ENCODE results near the gene ADGRB3. TPM values are rescaled to one million over a fixed set of nuclear protein-coding genes. Genes with fewer than 3 reads are reported as not detected.
"Not testable (repeated sequence)": the region's sequence is repeated elsewhere in the genome, so short reads cannot be mapped to it uniquely, and the experiment has no call there.

ADGRB3 gene
- total and polyA plus RNA-seq, 2 donors (not counting 1 experiment from before 2014, with no cell fraction given): not detected

DNA sequence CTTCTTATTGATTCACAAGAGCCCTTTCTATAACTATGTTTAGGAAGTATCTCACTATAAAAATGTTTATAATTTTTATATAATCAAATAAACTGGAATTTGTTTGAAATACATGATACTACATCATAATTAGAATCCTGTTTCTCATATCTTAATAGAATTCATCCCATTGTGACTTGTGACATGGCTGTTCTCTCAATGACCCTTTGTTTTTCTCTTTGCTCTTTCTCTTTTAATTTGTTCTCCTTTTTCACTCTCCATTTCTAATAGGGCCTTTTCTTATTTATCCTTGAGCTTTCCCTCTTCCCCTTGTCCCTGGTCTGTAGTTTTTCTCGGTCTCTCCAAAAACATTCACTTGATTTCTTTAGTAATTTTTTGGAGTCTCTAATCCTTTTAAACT lies 111.3 kb downstream of the ADGRB3 start:
- ChIA-PET POLR2A (no interaction called here), CTCF (no interaction called here)
- H3K9me3 ChIP-seq (ENCODE audit: control extremely low read depth in 1 of 3, control insufficient read depth in 2 of 3, insufficient read depth in 1 of 3, low read length in 2 of 3): peaks cover 0 to 3% (median 0%) of the 10 kb centered on the region in 3 donors
- H3K36me3 ChIP-seq (replicated peaks in 1 of 2; ENCODE audit: control extremely low read depth in 1 of 2, control insufficient read depth in 1 of 2, extremely low read depth in 1 of 2, insufficient read depth in 2 of 2, low read length in 1 of 2): no peaks in the 10 kb centered on the region
- no peaks in the 10 kb centered on the region for H3K4me1 ChIP-seq (ENCODE audit: control insufficient read depth in 2 of 2, insufficient read depth in 2 of 2, low read length in 2 of 2)
- no peaks in the 10 kb centered on the region for H3K79me2 ChIP-seq (ENCODE audit: control insufficient read depth, insufficient read depth, low read length)
- Mint-ChIP-seq H3K27ac (no peak overlapping the region), H3K4me3 (no peak overlapping the region), H3K27me3 (no peaks in the 10 kb centered on the region), H3K9me3 (ENCODE audit: insufficient read depth) (no peaks in the 10 kb centered on the region), H3K4me1 (no peaks in the 10 kb centered on the region)
- H3K4me2 ChIP-seq (replicated peaks; ENCODE audit: low read depth, low read length, poor library complexity, severe bottlenecking): no peak overlapping the region
- TF ChIP-seq CTCF (IDR thresholded peaks at IDR 0.05) (no peak), EZH2 (IDR thresholded peaks at IDR 0.05; ENCODE audit: borderline replicate concordance, insufficient read depth, low read depth, low read length, poor library complexity, severe bottlenecking) (no peak)
- no peak for DNase-seq
- intact Hi-C loops (cut with micrococcal nuclease): no loop called here
- H2AFZ ChIP-seq (ENCODE audit: insufficient read depth, low read depth, low read length, poor library complexity, severe bottlenecking): no peak overlapping the region
- no peaks in the 10 kb centered on the region for H3K27me3 ChIP-seq (replicated peaks in 1 of 4; ENCODE audit: control extremely low read depth in 1 of 4, control insufficient read depth in 3 of 4, insufficient read depth in 4 of 4, low read length in 3 of 4)
- H3K4me3 ChIP-seq (ENCODE audit: control extremely low read depth in 1 of 5, extremely low read depth in 1 of 5, insufficient read depth in 1 of 5, low read depth in 2 of 5, low read length in 4 of 5): no peak overlapping the region
- no CpG with 5 or more reads among the region's 1 CpG for WGBS (ENCODE audit: insufficient coverage)
- no peak overlapping the region for H3K27ac ChIP-seq (ENCODE audit: low read length in 2 of 2)
- H3K9ac ChIP-seq (ENCODE audit: low read length): no peak overlapping the region
- ATAC-seq (ENCODE audit: low read depth): no peak
- no peaks in the 10 kb centered on the region for H4K20me1 ChIP-seq (ENCODE audit: control insufficient read depth, insufficient read depth, low read length, poor library complexity, severe bottlenecking)

- H3K4me1 ChIP-seq (ENCODE audit: control insufficient read depth in 2 of 2, insufficient read depth in 2 of 2, low read length in 2 of 2): no peaks in the 10 kb centered on the region
- no peak overlapping the region for H2AFZ ChIP-seq (ENCODE audit: insufficient read depth, low read depth, low read length, poor library complexity, severe bottlenecking)
- H3K9ac ChIP-seq (ENCODE audit: low read length): no peak overlapping the region
- DNase-seq (no peak), ATAC-seq (ENCODE audit: low read depth) (no peak)
- Mint-ChIP-seq H3K9me3 (ENCODE audit: insufficient read depth) (no peaks in the 10 kb centered on the region), H3K4me3 (no peak overlapping the region), H3K4me1 (no peaks in the 10 kb centered on the region), H3K27me3 (no peaks in the 10 kb centered on the region), H3K27ac (no peak overlapping the region)
- H3K9me3 ChIP-seq (ENCODE audit: control extremely low read depth in 1 of 3, control insufficient read depth in 2 of 3, insufficient read depth in 1 of 3, low read length in 2 of 3): peaks cover 0 to 3% (median 0%) of the 10 kb centered on the region in 3 donors
- no peak for TF ChIP-seq EZH2 (IDR thresholded peaks at IDR 0.05; ENCODE audit: borderline replicate concordance, insufficient read depth, low read depth, low read length, poor library complexity, severe bottlenecking)
- TF ChIP-seq CTCF (IDR thresholded peaks at IDR 0.05): no peak
- no peaks in the 10 kb centered on the region for H3K27me3 ChIP-seq (replicated peaks in 1 of 4; ENCODE audit: control extremely low read depth in 1 of 4, control insufficient read depth in 3 of 4, insufficient read depth in 4 of 4, low read length in 3 of 4)
- H4K20me1 ChIP-seq (ENCODE audit: control insufficient read depth, insufficient read depth, low read length, poor library complexity, severe bottlenecking): no peaks in the 10 kb centered on the region
- whole genome bisulfite sequencing (ENCODE audit: insufficient coverage): no CpG with 5 or more reads among the region's 1 CpG
- no peak overlapping the region for H3K4me3 ChIP-seq (ENCODE audit: control extremely low read depth in 1 of 5, extremely low read depth in 1 of 5, insufficient read depth in 1 of 5, low read depth in 2 of 5, low read length in 4 of 5)
- intact Hi-C loops (cut with micrococcal nuclease): no loop called here
- no peak overlapping the region for H3K4me2 ChIP-seq (replicated peaks; ENCODE audit: low read depth, low read length, poor library complexity, severe bottlenecking)
- H3K36me3 ChIP-seq (replicated peaks in 1 of 2; ENCODE audit: control extremely low read depth in 1 of 2, control insufficient read depth in 1 of 2, extremely low read depth in 1 of 2, insufficient read depth in 2 of 2, low read length in 1 of 2): no peaks in the 10 kb centered on the region
- H3K79me2 ChIP-seq (ENCODE audit: control insufficient read depth, insufficient read depth, low read length): no peaks in the 10 kb centered on the region
- H3K27ac ChIP-seq (ENCODE audit: low read length in 2 of 2): no peak overlapping the region
- POLR2A ChIA-PET: no interaction called here
- CTCF ChIA-PET: no interaction called here
Observed at GRCh38 chr6:68747110-68747790, 112.2 kb downstream of the ADGRB3 start.

DNA sequence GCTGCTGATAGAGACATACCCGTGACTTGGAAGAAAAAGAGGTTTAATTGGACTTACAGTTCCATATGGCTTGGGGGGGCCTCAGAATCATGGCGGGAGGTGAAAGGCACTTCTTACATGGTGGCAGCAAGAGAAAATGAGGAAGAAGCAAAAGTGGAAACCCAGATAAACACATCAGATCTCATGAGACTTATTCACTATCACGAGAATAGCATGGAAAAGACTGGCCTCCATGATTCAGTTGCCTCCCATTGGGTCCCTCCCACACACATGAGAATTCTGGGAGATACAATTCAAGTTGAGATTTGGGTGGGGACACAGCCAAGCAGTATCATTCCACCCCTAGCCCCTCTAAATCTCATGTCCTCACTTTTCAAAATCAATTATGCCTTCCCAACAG lies 112.8 kb downstream of the ADGRB3 start:
- H3K9ac ChIP-seq (ENCODE audit: low read length); H3K4me3 ChIP-seq (ENCODE audit: control extremely low read depth in 1 of 5, extremely low read depth in 1 of 5, insufficient read depth in 1 of 5, low read depth in 2 of 5, low read length in 4 of 5); H3K27ac ChIP-seq (ENCODE audit: low read length in 2 of 2); CTCF ChIA-PET; H3K4me3 Mint-ChIP-seq; DNase-seq; H2AFZ ChIP-seq (ENCODE audit: insufficient read depth, low read depth, low read length, poor library complexity, severe bottlenecking); ATAC-seq (ENCODE audit: low read depth); H3K9me3 ChIP-seq (ENCODE audit: control extremely low read depth in 1 of 3, control insufficient read depth in 2 of 3, insufficient read depth in 1 of 3, low read length in 2 of 3); H3K9me3 Mint-ChIP-seq (ENCODE audit: insufficient read depth); H4K20me1 ChIP-seq (ENCODE audit: control insufficient read depth, insufficient read depth, low read length, poor library complexity, severe bottlenecking); H3K79me2 ChIP-seq (ENCODE audit: control insufficient read depth, insufficient read depth, low read length); H3K4me2 ChIP-seq (replicated peaks; ENCODE audit: low read depth, low read length, poor library complexity, severe bottlenecking); H3K27me3 Mint-ChIP-seq; H3K36me3 ChIP-seq (replicated peaks in 1 of 2; ENCODE audit: control extremely low read depth in 1 of 2, control insufficient read depth in 1 of 2, extremely low read depth in 1 of 2, insufficient read depth in 2 of 2, low read length in 1 of 2); H3K4me1 ChIP-seq (ENCODE audit: control insufficient read depth in 2 of 2, insufficient read depth in 2 of 2, low read length in 2 of 2); H3K4me1 Mint-ChIP-seq; intact Hi-C loops (cut with micrococcal nuclease); POLR2A ChIA-PET; H3K27ac Mint-ChIP-seq; H3K27me3 ChIP-seq (replicated peaks in 1 of 4; ENCODE audit: control extremely low read depth in 1 of 4, control insufficient read depth in 3 of 4, insufficient read depth in 4 of 4, low read length in 3 of 4): not testable (repeated sequence)
- 90% methylated on average over 2 of the region's 3 CpGs for WGBS (ENCODE audit: insufficient coverage)
